Panc1 (cell line): ENCODE measurements around the gene ISM1. TPM values are rescaled to one million over a fixed set of nuclear protein-coding genes. Genes with fewer than 3 reads are reported as not detected.
"Not testable (repeated sequence)": the region's sequence is repeated elsewhere in the genome, so short reads cannot be mapped to it uniquely, and the experiment has no call there.

Source experiments
- ATAC-seq: fragments of 200-7000 bp; cut with Tn5 transposase; 2 replicates; pipeline ENCODE4 v1.9.1; 2020; ENCODE audit warnings: mild to moderate bottlenecking, moderate library complexity
- BruUV-seq: library from RNA; stranded (reverse); fragments of 400-500 nt; replicated peaks from 2 replicates; lab custom pipeline; 2021; lab: Mats Ljungman, UMichigan
- CTCF ChIA-PET: fragments of 300-600 bp; sonication (Branson Sonifier 250); formaldehyde crosslinking; loops from one replicate; lab custom pipeline; 2022; ENCODE audit warnings: antibody characterized with exemption; lab: Charles Lee
- POLR2A ChIA-PET: fragments of 300-600 bp; sonication (Branson Sonifier 250); formaldehyde crosslinking; loops from one replicate; lab custom pipeline; 2022; ENCODE audit warnings: antibody characterized with exemption; lab: Charles Lee
- DNase-seq: peaks from one replicate; pipeline ENCODE4 v3.0.0-alpha.2; 2010; ENCODE audit warnings: low read depth, low spot score
- H3K27ac ChIP-seq: 2 replicates; pipeline ENCODE4 v1.5.1; 2011; ENCODE audit warnings: mild to moderate bottlenecking, low read length, inconsistent platforms
- H3K27me3 ChIP-seq: fragments of 200-500 bp; sonication (Bioruptor generic); 2 replicates; pipeline ENCODE4 v1.6.0; 2014; ENCODE audit warnings: low read length, inconsistent platforms; ENCODE audit not compliant: control insufficient read depth, insufficient read depth
- H3K36me3 ChIP-seq: fragments of 200-500 bp; sonication (Bioruptor generic); 2 replicates; pipeline ENCODE4 v1.5.1; 2014; ENCODE audit warnings: inconsistent platforms, mild to moderate bottlenecking, low read length, moderate library complexity; ENCODE audit not compliant: control insufficient read depth, insufficient read depth
- H3K4me1 ChIP-seq: 2 replicates; pipeline ENCODE4 v1.5.1; 2011; ENCODE audit warnings: inconsistent platforms, mild to moderate bottlenecking, low read length, moderate library complexity; ENCODE audit not compliant: control insufficient read depth, insufficient read depth
- H3K4me3 ChIP-seq, 2 experiments: 2 replicates each; pipeline ENCODE4 v1.5.1; 2011 to 2012; ENCODE audit warnings: low read depth in 2 of 2, low read length in 2 of 2, mild to moderate bottlenecking in 2 of 2, inconsistent platforms in 1 of 2, moderate library complexity in 1 of 2
- H3K9me3 ChIP-seq: fragments of 200-500 bp; sonication (Bioruptor generic); 2 replicates; pipeline ENCODE4 v1.5.1; 2014; ENCODE audit warnings: low read depth, mild to moderate bottlenecking, inconsistent platforms, low read length, moderate library complexity; ENCODE audit not compliant: control insufficient read depth, insufficient read depth
- CTCF ChIP-seq: fragments of 450-650 bp; IDR thresholded peaks from 2 replicates; pipeline ENCODE4 v1.5.1; 2017; ENCODE audit warnings: mild to moderate bottlenecking
- POLR2AphosphoS5 ChIP-seq: IDR thresholded peaks from 2 replicates; pipeline ENCODE4 v1.6.1; 2012; ENCODE audit warnings: mild to moderate bottlenecking, low read depth, low read length, moderate library complexity
- REST ChIP-seq, 2 experiments: IDR thresholded peaks; 2 replicates each; pipeline ENCODE4 v1.6.1; 2011 to 2012; ENCODE audit warnings: low read depth in 2 of 2, control low read depth in 1 of 2, low read length in 1 of 2, mild to moderate bottlenecking in 1 of 2, moderate library complexity in 1 of 2; ENCODE audit not compliant: insufficient read depth in 1 of 2
- SIN3A ChIP-seq: IDR thresholded peaks from 2 replicates; pipeline ENCODE4 v1.6.1; 2012; ENCODE audit warnings: low read depth, mild to moderate bottlenecking, low read length, moderate library complexity, borderline replicate concordance; ENCODE audit not compliant: insufficient read depth
- TCF7L2 ChIP-seq: IDR thresholded peaks from 2 replicates; pipeline ENCODE4 v1.6.1; 2011; ENCODE audit warnings: mild to moderate bottlenecking, low read depth, low read length, inconsistent platforms
- in situ Hi-C: cut with HindIII; loops from 2 replicates; pipeline ENCODE4 v1.10.0; 2016; ENCODE audit warnings: low sequenced_read_pairs, low pct_unique_long_range_greater_than_20kb
- intact Hi-C: fragments of 100-400 bp; cut with micrococcal nuclease; formaldehyde crosslinking; loops from one replicate; pipeline ENCODE4 v1.10.0; 2022; ENCODE audit not compliant: unreplicated experiment
- total RNA-seq: library from RNA; stranded (reverse); gene quantifications from one replicate; pipeline ENCODE4 v1.2.1, GENCODE V29; 2021; ENCODE audit not compliant: unreplicated experiment

ISM1 gene
- total RNA-seq, 1 experiment from 2014 or later: not detected

GRCh38 chr20:13234961-13235360 is 13.9 kb downstream of the ISM1 start:
- intact Hi-C loops: no loop called here

GRCh38 chr20:13236360-13236759 is 15.3 kb downstream of the ISM1 start:
- DNase-seq, intact Hi-C loops, ATAC-seq, H3K4me3 ChIP-seq, H3K27me3 ChIP-seq, POLR2A ChIA-PET, H3K4me1 ChIP-seq, CTCF ChIA-PET, H3K27ac ChIP-seq, H3K9me3 ChIP-seq, in situ Hi-C loops, BruUV-seq, H3K36me3 ChIP-seq: not testable (repeated sequence)

More at GRCh38 chr20:13234961-13235360, 13.9 kb downstream of the ISM1 start:
- no peaks in the 10 kb centered on the region for H3K4me1 ChIP-seq
- DNase-seq (no peak), ATAC-seq (no peak)
- H3K9me3 ChIP-seq: no peaks in the 10 kb centered on the region
- TF ChIP-seq CTCF (no peak), TCF7L2 (no peak), POLR2AphosphoS5 (no peak), REST (IDR thresholded peaks at IDR 0.05; ENCODE audit: insufficient read depth in 1 of 2, low read depth in 2 of 2, low read length in 1 of 2) (no peak), SIN3A (no peak)
- BruUV-seq: no TSS peak
- in situ Hi-C loops: no loop called here
- no peaks in the 10 kb centered on the region; the same call in 1 of the 2 replicates for H3K27me3 ChIP-seq
- POLR2A ChIA-PET: no interaction called here
- CTCF ChIA-PET: no interaction called here
- no peak overlapping the region for H3K4me3 ChIP-seq
- H3K36me3 ChIP-seq: no peaks in the 10 kb centered on the region
- H3K27ac ChIP-seq: no peak overlapping the region

- Histone ChIP-seq H3K4me1 (no peaks in the 10 kb centered on the region), H3K27ac (no peak overlapping the region), H3K4me3 (no peak overlapping the region), H3K36me3 (no peaks in the 10 kb centered on the region), H3K9me3 (no peaks in the 10 kb centered on the region), H3K27me3 (no peaks in the 10 kb centered on the region; the same call in 1 of the 2 replicates)
- DNase-seq (no peak), ATAC-seq (no peak)
- BruUV-seq: no TSS peak
- CTCF ChIA-PET: no interaction called here
- intact Hi-C loops (no loop called here), in situ Hi-C loops (no loop called here)
- POLR2A ChIA-PET: no interaction called here
- TF ChIP-seq CTCF: no peak
- TF ChIP-seq REST (IDR thresholded peaks at IDR 0.05; ENCODE audit: insufficient read depth in 1 of 2, low read depth in 2 of 2, low read length in 1 of 2): no peak
- TF ChIP-seq SIN3A: no peak
- no peak for TF ChIP-seq POLR2AphosphoS5
- TF ChIP-seq TCF7L2: no peak
Observed at GRCh38 chr20:13236990-13237720, 16.1 kb downstream of the ISM1 start.
